Measurements from ENCODE around the gene IL20RA.

Gene IL20RA

GRCh38 chr6:136985502-136985901 is 59.3 kb downstream of the IL20RA start:
- Histone ChIP-seq H3K27ac (ENCODE audit: low read depth, low read length) (no peak overlapping the region), H4K20me1 (ENCODE audit: control insufficient read depth, insufficient read depth, low read depth, low read length) (no peaks in the 10 kb centered on the region), H3K4me1 (ENCODE audit: control insufficient read depth, low read length) (no peaks in the 10 kb centered on the region), H3K4me3 (ENCODE audit: low read length) (no peak overlapping the region), H3K4me2 (ENCODE audit: low read length) (no peak overlapping the region), H3K27me3 (ENCODE audit: control insufficient read depth, low read length) (no peaks in the 10 kb centered on the region), H3K79me2 (ENCODE audit: control insufficient read depth, low read length) (no peaks in the 10 kb centered on the region), H3K9me2 (replicated peaks; ENCODE audit: control insufficient read depth, low read length) (no peaks in the 10 kb centered on the region), H3K36me3 (ENCODE audit: control insufficient read depth, low read length) (no peaks in the 10 kb centered on the region), H3K9me3 (ENCODE audit: control insufficient read depth, insufficient read depth, low read length) (no peaks in the 10 kb centered on the region), H3F3A (ENCODE audit: control insufficient read depth, insufficient read depth) (no peaks in the 10 kb centered on the region)
- TF ChIP-seq EZH2phosphoT487 (IDR thresholded peaks at IDR 0.05; ENCODE audit: borderline replicate concordance, low read length), result no peak
- no peak for TF ChIP-seq CTCF (IDR thresholded peaks at IDR 0.05; ENCODE audit: low read depth, low read length, poor library complexity, severe bottlenecking)

GRCh38 chr6:136984578-136984977 is 60.2 kb downstream of the IL20RA start:
- Histone ChIP-seq H3K4me2 (ENCODE audit: low read length) (no peak overlapping the region), H3K36me3 (ENCODE audit: control insufficient read depth, low read length) (no peaks in the 10 kb centered on the region), H3K9me3 (ENCODE audit: control insufficient read depth, insufficient read depth, low read length) (no peaks in the 10 kb centered on the region), H3K27ac (ENCODE audit: low read depth, low read length) (no peak overlapping the region), H3K9me2 (replicated peaks; ENCODE audit: control insufficient read depth, low read length) (no peaks in the 10 kb centered on the region), H3F3A (ENCODE audit: control insufficient read depth, insufficient read depth) (no peaks in the 10 kb centered on the region), H3K79me2 (ENCODE audit: control insufficient read depth, low read length) (no peaks in the 10 kb centered on the region), H3K4me3 (ENCODE audit: low read length) (no peak overlapping the region), H4K20me1 (ENCODE audit: control insufficient read depth, insufficient read depth, low read depth, low read length) (no peaks in the 10 kb centered on the region), H3K27me3 (ENCODE audit: control insufficient read depth, low read length) (no peaks in the 10 kb centered on the region), H3K4me1 (ENCODE audit: control insufficient read depth, low read length) (no peaks in the 10 kb centered on the region)
- no peak for TF ChIP-seq CTCF (IDR thresholded peaks at IDR 0.05; ENCODE audit: low read depth, low read length, poor library complexity, severe bottlenecking)
- no peak for TF ChIP-seq EZH2phosphoT487 (IDR thresholded peaks at IDR 0.05; ENCODE audit: borderline replicate concordance, low read length)

- Histone ChIP-seq H3K79me2 (ENCODE audit: control insufficient read depth, low read length) (no peaks in the 10 kb centered on the region), H3K9me3 (ENCODE audit: control insufficient read depth, insufficient read depth, low read length) (no peaks in the 10 kb centered on the region), H3K36me3 (ENCODE audit: control insufficient read depth, low read length) (no peaks in the 10 kb centered on the region), H3K9me2 (replicated peaks; ENCODE audit: control insufficient read depth, low read length) (no peaks in the 10 kb centered on the region), H3K27ac (ENCODE audit: low read depth, low read length) (no peak overlapping the region), H4K20me1 (ENCODE audit: control insufficient read depth, insufficient read depth, low read depth, low read length) (no peaks in the 10 kb centered on the region), H3K4me3 (ENCODE audit: low read length) (no peak overlapping the region), H3K4me1 (ENCODE audit: control insufficient read depth, low read length) (no peaks in the 10 kb centered on the region), H3K4me2 (ENCODE audit: low read length) (no peak overlapping the region), H3F3A (ENCODE audit: control insufficient read depth, insufficient read depth) (no peaks in the 10 kb centered on the region), H3K27me3 (ENCODE audit: control insufficient read depth, low read length) (no peaks in the 10 kb centered on the region)
- no peak for TF ChIP-seq EZH2phosphoT487 (IDR thresholded peaks at IDR 0.05; ENCODE audit: borderline replicate concordance, low read length)
- TF ChIP-seq CTCF (IDR thresholded peaks at IDR 0.05; ENCODE audit: low read depth, low read length, poor library complexity, severe bottlenecking), result no peak
Observed at GRCh38 chr6:136983687-136984086, 61.1 kb downstream of the IL20RA start.

GRCh38 chr6:136982928-136983327 is 61.8 kb downstream of the IL20RA start:
- H3K4me3 ChIP-seq (ENCODE audit: low read length), result no peak overlapping the region
- no peaks in the 10 kb centered on the region for H3K36me3 ChIP-seq (ENCODE audit: control insufficient read depth, low read length)
- H3K9me2 ChIP-seq (replicated peaks; ENCODE audit: control insufficient read depth, low read length), result no peaks in the 10 kb centered on the region
- no peaks in the 10 kb centered on the region for H3F3A ChIP-seq (ENCODE audit: control insufficient read depth, insufficient read depth)
- H3K4me1 ChIP-seq (ENCODE audit: control insufficient read depth, low read length), result no peaks in the 10 kb centered on the region
- H3K27me3 ChIP-seq (ENCODE audit: control insufficient read depth, low read length), result no peaks in the 10 kb centered on the region
- TF ChIP-seq CTCF (IDR thresholded peaks at IDR 0.05; ENCODE audit: low read depth, low read length, poor library complexity, severe bottlenecking) (no peak), EZH2phosphoT487 (IDR thresholded peaks at IDR 0.05; ENCODE audit: borderline replicate concordance, low read length) (no peak)
- no peaks in the 10 kb centered on the region for H3K9me3 ChIP-seq (ENCODE audit: control insufficient read depth, insufficient read depth, low read length)
- H3K27ac ChIP-seq (ENCODE audit: low read depth, low read length), result no peak overlapping the region
- no peaks in the 10 kb centered on the region for H4K20me1 ChIP-seq (ENCODE audit: control insufficient read depth, insufficient read depth, low read depth, low read length)
- no peaks in the 10 kb centered on the region for H3K79me2 ChIP-seq (ENCODE audit: control insufficient read depth, low read length)
- H3K4me2 ChIP-seq (ENCODE audit: low read length), result no peak overlapping the region
